Measurements from ENCODE around the gene THSD1. TPM values are rescaled to one million over a fixed set of nuclear protein-coding genes. Genes with fewer than 3 reads are reported as not detected.
"Not testable (repeated sequence)": the region's sequence is repeated elsewhere in the genome, so short reads cannot be mapped to it uniquely, and the experiment has no call there.

THSD1 gene
- total RNA-seq, 2 donors from 2014 or later, result 6.5 to 7.3 TPM

- Histone ChIP-seq H3K4me1 (peaks cover 0 to 5% of the 10 kb centered on the region in 2 donors), H3K4me3 (no peak overlapping the region), H3K36me3 (peaks cover 67% of the 10 kb centered on the region), H3K9me3 (no peaks in the 10 kb centered on the region), H3K27me3 (no peaks in the 10 kb centered on the region), H3K27ac (no peak overlapping the region)
- TF ChIP-seq CTCF (IDR thresholded peaks at IDR 0.05), result no peak
- DNase-seq (ENCODE audit: low spot score), result no peak
Observed at GRCh38 chr13:52419080-52419479, 13.1 kb upstream of the THSD1 start.

- DNase-seq (ENCODE audit: low spot score), result no peak
- Histone ChIP-seq H3K36me3 (peaks cover 53% of the 10 kb centered on the region), H3K27ac (no peak overlapping the region), H3K27me3 (no peaks in the 10 kb centered on the region), H3K9me3 (no peaks in the 10 kb centered on the region), H3K4me3 (no peak overlapping the region), H3K4me1 (peaks cover 0 to 5% of the 10 kb centered on the region in 2 donors)
- TF ChIP-seq CTCF (IDR thresholded peaks at IDR 0.05), result no peak
Observed at GRCh38 chr13:52414963-52415362, 9.0 kb upstream of the THSD1 start.

GRCh38 chr13:52414051-52414450 lies 8.1 kb upstream of the THSD1 start:
- no peak for TF ChIP-seq CTCF (IDR thresholded peaks at IDR 0.05)
- Histone ChIP-seq H3K36me3 (peaks cover 53% of the 10 kb centered on the region), H3K4me1 (peaks cover 0 to 2% of the 10 kb centered on the region in 2 donors), H3K27ac (no peak overlapping the region), H3K4me3 (no peak overlapping the region), H3K9me3 (no peaks in the 10 kb centered on the region), H3K27me3 (no peaks in the 10 kb centered on the region)
- no peak for DNase-seq (ENCODE audit: low spot score)

GRCh38 chr13:52412128-52412527 lies 6.2 kb upstream of the THSD1 start:
- no peak for DNase-seq (ENCODE audit: low spot score)
- Histone ChIP-seq H3K4me1 (no peaks in the 10 kb centered on the region), H3K27me3 (no peaks in the 10 kb centered on the region), H3K27ac (no peak overlapping the region), H3K9me3 (no peaks in the 10 kb centered on the region), H3K36me3 (peaks cover 42% of the 10 kb centered on the region), H3K4me3 (no peak overlapping the region)
- no peak for TF ChIP-seq CTCF (IDR thresholded peaks at IDR 0.05)

GRCh38 chr13:52411629-52412028 lies 5.7 kb upstream of the THSD1 start:
- Histone ChIP-seq H3K36me3 (peaks cover 37% of the 10 kb centered on the region), H3K27ac (no peak overlapping the region), H3K27me3 (no peaks in the 10 kb centered on the region), H3K4me3 (no peak overlapping the region), H3K4me1 (no peaks in the 10 kb centered on the region), H3K9me3 (no peaks in the 10 kb centered on the region)
- no peak for TF ChIP-seq CTCF (IDR thresholded peaks at IDR 0.05)
- no peak for DNase-seq (ENCODE audit: low spot score)

GRCh38 chr13:52408071-52408658 lies 2.2 kb upstream of the THSD1 start:
- Histone ChIP-seq H3K36me3 (peaks cover 14% of the 10 kb centered on the region), H3K4me1 (peaks cover 0 to 14% of the 10 kb centered on the region in 2 donors)
- not testable (repeated sequence) for DNase-seq (ENCODE audit: low spot score); H3K27ac ChIP-seq; H3K4me3 ChIP-seq; H3K9me3 ChIP-seq; H3K27me3 ChIP-seq

- not testable (repeated sequence) for H3K4me3 ChIP-seq; DNase-seq (ENCODE audit: low spot score); H3K27me3 ChIP-seq; H3K27ac ChIP-seq; H3K9me3 ChIP-seq; H3K36me3 ChIP-seq
- peaks cover 0 to 14% of the 10 kb centered on the region in 2 donors for H3K4me1 ChIP-seq
Observed at GRCh38 chr13:52407436-52407835, 1.5 kb upstream of the THSD1 start.

Measured in right atrium auricular region (tissue), 2 donors.